SJSA1 (cell line): ENCODE data around the gene NOL6. TPM values are rescaled to one million over a fixed set of nuclear protein-coding genes. Genes with fewer than 3 reads are reported as not detected.
"Not testable (repeated sequence)": the region's sequence is repeated elsewhere in the genome, so short reads cannot be mapped to it uniquely, and the experiment has no call there.

Source experiments
- DNase-seq, 2 experiments: peaks; one replicate each; pipeline ENCODE4 v3.0.0-alpha.2; 2015 to 2020; ENCODE audit warnings: low spot score in 2 of 2, low read depth in 1 of 2
- H3K27ac ChIP-seq: fragments of 250-450 bp; sonication (Bioruptor Pico); 2 replicates; pipeline ENCODE4 v1.5.1; 2020; ENCODE audit warnings: mild to moderate bottlenecking, moderate library complexity
- H3K27me3 ChIP-seq: fragments of 250-450 bp; sonication (Bioruptor Pico); replicated peaks from 2 replicates; pipeline ENCODE4 v1.5.1; 2020; ENCODE audit warnings: mild to moderate bottlenecking, moderate library complexity
- H3K36me3 ChIP-seq: fragments of 250-450 bp; sonication (Bioruptor Pico); 2 replicates; pipeline ENCODE4 v1.5.1; 2020; ENCODE audit warnings: mild to moderate bottlenecking
- H3K4me1 ChIP-seq: fragments of 250-450 bp; sonication (Bioruptor Pico); replicated peaks from 2 replicates; pipeline ENCODE4 v1.6.1; 2021; ENCODE audit warnings: mild to moderate bottlenecking
- H3K4me3 ChIP-seq: fragments of 250-450 bp; sonication (Bioruptor Pico); 2 replicates; pipeline ENCODE4 v1.5.1; 2020; ENCODE audit warnings: mild to moderate bottlenecking
- H3K9me3 ChIP-seq: fragments of 250-450 bp; sonication (Bioruptor Pico); replicated peaks from 2 replicates; pipeline ENCODE4 v1.5.1; 2020; ENCODE audit warnings: mild to moderate bottlenecking
- total RNA-seq: library from RNA; depleted of rRNA; stranded (reverse); fragments of >200 nt; shearing (Covaris generic); gene quantifications from 2 replicates; pipeline ENCODE4 v1.2.3, GENCODE V29; 2014

Gene NOL6
- total RNA-seq, 1 experiment from 2014 or later = 14.5 TPM

DNA sequence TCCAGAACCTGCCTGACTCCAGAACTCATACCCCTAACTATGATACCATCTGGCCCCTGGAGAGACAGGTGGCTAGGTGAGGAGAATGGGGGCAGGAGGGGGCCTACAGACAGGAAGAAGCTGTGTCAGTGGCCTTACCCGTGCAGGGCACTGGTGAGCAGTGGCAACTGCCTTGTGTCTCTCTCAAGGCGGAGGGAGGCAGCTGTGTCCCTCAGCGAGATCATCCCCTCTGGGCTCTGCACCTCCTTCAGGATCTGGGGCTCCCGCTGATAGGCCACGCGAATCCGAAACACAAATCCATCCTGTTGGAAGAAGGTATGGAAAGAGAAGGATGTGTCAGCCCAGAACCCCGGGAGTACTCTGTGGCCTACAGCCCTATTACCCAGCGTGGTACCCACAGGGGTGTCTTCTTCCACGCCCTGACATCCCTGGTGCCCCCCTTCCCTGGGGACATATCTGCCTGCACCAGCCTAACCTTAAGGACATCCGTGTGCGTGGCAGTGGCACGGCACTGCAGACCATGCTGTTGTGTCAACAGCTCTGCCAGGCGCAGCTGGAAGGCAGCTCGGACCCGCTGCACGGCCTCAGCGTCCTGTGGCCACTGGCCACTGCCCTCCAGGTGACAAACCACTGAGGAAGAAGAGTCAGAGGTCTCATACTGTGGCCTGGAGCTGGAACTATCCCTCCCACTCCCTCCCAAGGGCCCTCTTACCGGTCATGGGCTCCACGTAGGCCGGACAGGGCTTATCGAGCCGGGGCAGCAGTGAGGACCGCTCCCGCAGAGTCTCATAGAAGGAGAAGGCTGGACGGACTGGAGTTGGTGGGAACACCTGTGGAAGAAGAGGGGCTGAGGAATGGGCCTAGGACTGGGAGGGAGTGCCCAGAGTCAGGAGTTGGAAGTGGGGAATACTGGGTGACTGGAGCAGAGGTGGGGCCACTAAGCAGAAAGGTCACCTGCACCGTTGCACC, 7.8 kb downstream of the NOL6 start:
- no peak overlapping the region for H3K4me3 ChIP-seq

DNA sequence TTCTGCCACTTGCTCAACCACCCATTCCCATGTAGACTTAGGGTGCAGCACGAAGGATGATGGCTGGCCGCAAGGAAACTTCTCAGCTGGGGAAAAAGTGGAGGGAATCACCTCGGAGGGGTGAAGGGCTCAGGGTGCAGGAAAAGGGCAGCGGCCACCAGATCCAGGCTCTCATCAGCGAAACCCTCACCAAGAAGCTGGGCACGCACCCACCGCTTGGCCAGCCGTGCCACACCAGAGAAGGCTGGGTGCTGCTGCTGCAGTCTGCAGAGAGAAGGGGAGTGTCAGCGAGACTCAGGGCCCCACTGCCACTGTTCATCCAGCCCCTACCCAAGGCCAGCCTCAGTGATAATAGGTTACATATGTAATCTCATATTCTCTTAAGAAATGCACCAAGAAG, 8.6 kb downstream of the NOL6 start:
- Histone ChIP-seq H3K4me1 (no peaks in the 10 kb centered on the region), H3K36me3 (peaks cover 38% of the 10 kb centered on the region), H3K9me3 (no peaks in the 10 kb centered on the region), H3K27ac (no peak overlapping the region), H3K27me3 (no peaks in the 10 kb centered on the region), H3K4me3 (no peak overlapping the region)
- DNase-seq = no peak

More for the DNA sequence above, 7.8 kb downstream of the NOL6 start:
- no peaks in the 10 kb centered on the region for H3K9me3 ChIP-seq
- peaks cover 40% of the 10 kb centered on the region for H3K36me3 ChIP-seq
- no peak for DNase-seq
- H3K27ac ChIP-seq = no peak overlapping the region
- H3K27me3 ChIP-seq = no peaks in the 10 kb centered on the region
- no peaks in the 10 kb centered on the region for H3K4me1 ChIP-seq

DNA sequence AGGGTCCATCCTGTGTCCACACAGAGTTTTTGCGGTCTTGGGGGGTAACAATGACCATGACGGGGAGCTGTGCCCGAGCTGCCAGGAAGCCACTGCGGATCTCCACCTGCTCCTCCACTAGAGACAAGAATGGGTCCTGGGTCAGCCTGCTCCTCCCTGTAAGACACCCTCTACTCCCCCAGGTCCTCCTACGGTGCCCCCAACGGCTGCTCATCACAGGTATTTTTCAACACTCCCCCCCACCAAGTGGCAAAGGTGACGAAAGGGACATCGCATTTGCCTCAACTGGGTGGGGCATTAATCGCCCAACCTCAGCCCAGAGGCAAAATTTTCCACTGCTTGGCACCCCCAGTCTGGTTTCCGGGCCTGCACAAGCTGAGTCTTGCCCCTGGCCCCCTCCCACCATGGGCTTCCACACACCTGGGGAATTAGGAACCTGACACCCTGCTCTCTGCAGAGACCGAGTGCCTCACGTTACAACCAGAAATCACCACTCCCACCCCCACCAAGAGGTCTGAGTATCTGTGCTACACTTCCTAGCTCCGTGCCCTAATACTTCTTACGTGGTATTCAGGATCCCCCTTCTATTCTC, 9.6 kb downstream of the NOL6 start:
- Histone ChIP-seq H3K27ac (no peak overlapping the region), H3K36me3 (peaks cover 28% of the 10 kb centered on the region)

DNA sequence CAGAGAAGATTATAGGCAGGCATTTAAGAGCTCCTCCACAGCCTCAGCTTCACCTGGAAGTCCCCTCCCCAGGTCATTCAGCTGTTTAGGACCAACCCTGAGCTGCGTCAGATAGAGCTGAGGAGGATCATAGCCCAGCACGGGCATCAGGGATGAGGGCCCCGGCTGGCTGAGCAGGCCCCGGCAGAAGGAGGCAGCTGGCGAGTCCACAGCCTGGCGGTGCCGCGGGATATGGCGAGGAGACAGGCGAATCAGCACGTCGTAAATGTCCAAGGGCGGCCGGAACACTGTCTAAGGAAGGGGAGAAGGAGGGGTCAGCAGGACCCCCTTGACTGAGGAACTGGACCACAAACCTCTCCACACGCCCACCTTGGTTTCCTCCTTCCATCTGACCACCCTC, 10.6 kb downstream of the NOL6 start:
- DNase-seq = no peak
- Histone ChIP-seq H3K27ac (no peak overlapping the region), H3K36me3 (peaks cover 28% of the 10 kb centered on the region), H3K4me3 (no peak overlapping the region), H3K9me3 (no peaks in the 10 kb centered on the region), H3K4me1 (no peaks in the 10 kb centered on the region), H3K27me3 (no peaks in the 10 kb centered on the region)

More for the DNA sequence above, 9.6 kb downstream of the NOL6 start:
- no peaks in the 10 kb centered on the region for H3K9me3 ChIP-seq
- H3K27me3 ChIP-seq = no peaks in the 10 kb centered on the region
- H3K4me3 ChIP-seq = no peak overlapping the region
- DNase-seq = no peak
- H3K4me1 ChIP-seq = no peaks in the 10 kb centered on the region

DNA sequence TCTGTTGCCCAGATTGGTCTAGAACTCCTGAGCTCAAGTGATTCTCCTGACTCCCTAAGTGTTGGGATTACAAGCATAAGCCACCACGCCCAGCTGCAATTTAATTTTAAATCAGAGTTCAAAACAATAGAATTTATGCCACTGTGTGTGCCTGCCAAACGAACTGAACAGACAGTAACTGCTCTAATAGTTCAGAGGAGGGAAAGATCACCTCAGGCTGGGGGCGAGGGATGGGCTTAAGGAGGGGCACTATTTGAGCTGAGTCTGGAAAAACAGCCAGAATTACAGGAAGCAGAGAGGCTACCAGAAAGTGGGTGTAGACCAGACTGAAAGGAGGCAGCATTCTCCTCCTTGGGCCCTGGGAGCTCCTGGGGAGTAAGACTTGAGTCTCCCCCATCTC, 12.2 kb downstream of the NOL6 start:
- DNase-seq = no peak
- H3K27ac ChIP-seq = no peak overlapping the region
- H3K4me1 ChIP-seq = no peaks in the 10 kb centered on the region
- H3K27me3 ChIP-seq = no peaks in the 10 kb centered on the region
- H3K4me3 ChIP-seq = no peak overlapping the region
- no peaks in the 10 kb centered on the region for H3K9me3 ChIP-seq
- H3K36me3 ChIP-seq = peaks cover 21% of the 10 kb centered on the region

DNA sequence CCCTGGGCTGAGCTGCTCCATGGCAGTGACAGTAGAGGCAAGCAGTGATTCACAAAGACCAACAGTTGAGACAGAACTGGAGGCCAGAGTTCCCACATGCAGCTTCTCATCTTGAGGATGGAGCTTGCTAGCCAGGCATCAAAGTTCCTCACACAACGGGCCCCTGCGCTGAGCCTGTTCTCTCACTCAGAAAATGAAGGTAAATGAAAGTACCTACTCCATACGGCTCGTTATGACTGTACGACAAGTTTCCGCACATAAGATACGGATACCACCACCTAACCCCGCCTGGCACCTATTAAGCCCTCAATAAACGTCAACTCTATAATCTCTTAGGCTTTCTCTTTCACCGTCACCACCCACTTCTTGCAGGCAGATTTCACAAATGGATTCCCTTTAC, 12.9 kb downstream of the NOL6 start:
- DNase-seq = no peak

DNA sequence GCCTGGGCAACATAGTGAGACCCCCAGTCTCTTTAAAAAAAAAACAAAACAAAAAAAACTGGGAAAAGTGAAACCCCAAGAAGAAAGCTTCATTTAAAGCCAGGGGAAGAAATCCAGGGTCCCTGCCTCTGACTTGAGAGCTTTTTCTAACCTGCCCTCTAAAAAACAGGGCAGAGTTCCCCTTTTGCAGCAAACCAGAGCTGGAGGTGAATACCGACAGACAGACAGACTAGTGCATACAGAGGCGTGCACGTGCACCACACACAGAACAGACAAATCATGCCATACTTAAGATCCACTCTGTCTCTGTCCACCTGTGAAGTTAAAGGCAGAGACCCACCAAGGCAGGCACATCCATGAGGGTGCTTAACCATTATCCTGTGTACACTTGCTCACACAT, 14.6 kb downstream of the NOL6 start:
- no peaks in the 10 kb centered on the region for H3K4me1 ChIP-seq
- DNase-seq = no peak
- no peak overlapping the region for H3K4me3 ChIP-seq
- no peaks in the 10 kb centered on the region for H3K27me3 ChIP-seq
- no peaks in the 10 kb centered on the region for H3K9me3 ChIP-seq
- no peak overlapping the region for H3K27ac ChIP-seq
- peaks cover 9% of the 10 kb centered on the region; the same call in 1 of the 2 replicates for H3K36me3 ChIP-seq

More for the DNA sequence above, 12.9 kb downstream of the NOL6 start:
- no peak overlapping the region for H3K4me3 ChIP-seq
- H3K9me3 ChIP-seq = no peaks in the 10 kb centered on the region
- H3K36me3 ChIP-seq = peaks cover 15% of the 10 kb centered on the region
- H3K27ac ChIP-seq = no peak overlapping the region
- H3K27me3 ChIP-seq = no peaks in the 10 kb centered on the region
- H3K4me1 ChIP-seq = no peaks in the 10 kb centered on the region

DNA sequence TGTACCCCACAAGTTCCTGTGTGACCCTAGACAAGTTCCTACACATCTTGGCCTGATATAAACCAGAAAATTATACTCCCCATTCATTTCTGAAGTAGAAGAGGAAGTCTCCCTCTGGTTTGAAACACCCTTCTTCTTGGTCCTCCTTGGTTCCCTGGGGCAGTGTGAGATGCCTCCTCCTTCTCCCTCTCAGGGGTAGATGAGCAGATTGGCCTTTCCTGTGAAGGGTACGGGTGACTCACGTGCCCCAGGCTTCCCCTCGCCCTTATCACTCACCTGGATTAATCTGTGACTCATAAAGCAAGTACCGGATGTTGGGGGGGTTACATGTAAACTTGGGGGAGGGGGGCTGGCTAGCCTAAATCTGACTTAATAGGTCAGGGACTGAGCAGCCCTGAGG, 15.3 kb downstream of the NOL6 start:
- H3K27me3 ChIP-seq = no peaks in the 10 kb centered on the region
- no peak overlapping the region for H3K4me3 ChIP-seq
- no peaks in the 10 kb centered on the region for H3K4me1 ChIP-seq
- DNase-seq = no peak
- peaks cover 9% of the 10 kb centered on the region; the same call in 1 of the 2 replicates for H3K36me3 ChIP-seq
- H3K9me3 ChIP-seq = no peaks in the 10 kb centered on the region
- no peak overlapping the region for H3K27ac ChIP-seq

DNA sequence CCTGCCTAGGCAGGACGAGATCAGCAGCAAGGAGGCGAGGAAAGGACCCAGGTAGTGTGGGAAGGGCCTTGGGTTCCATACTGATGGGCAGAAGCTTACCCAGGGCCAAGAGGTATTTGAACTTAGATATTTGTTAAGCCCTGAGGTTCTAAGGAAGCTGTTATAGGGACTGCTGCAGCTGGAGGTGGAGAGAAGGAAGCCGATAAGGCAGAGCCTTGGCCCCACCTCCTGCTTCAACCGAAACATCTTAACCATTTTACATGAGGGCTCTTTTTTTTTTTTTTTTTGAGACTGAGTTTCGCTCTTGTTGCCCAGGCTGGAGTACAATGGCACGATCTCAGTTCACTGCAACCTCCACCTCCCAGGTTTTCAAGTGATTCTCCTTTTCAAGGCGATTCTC, 17.8 kb downstream of the NOL6 start:
- Histone ChIP-seq H3K4me1 (peaks cover 7% of the 10 kb centered on the region; the same call in 1 of the 2 replicates), H3K27ac (no peak overlapping the region), H3K4me3 (no peak overlapping the region), H3K36me3 (no peaks in the 10 kb centered on the region), H3K27me3 (no peaks in the 10 kb centered on the region), H3K9me3 (no peaks in the 10 kb centered on the region)
- no peak for DNase-seq

DNA sequence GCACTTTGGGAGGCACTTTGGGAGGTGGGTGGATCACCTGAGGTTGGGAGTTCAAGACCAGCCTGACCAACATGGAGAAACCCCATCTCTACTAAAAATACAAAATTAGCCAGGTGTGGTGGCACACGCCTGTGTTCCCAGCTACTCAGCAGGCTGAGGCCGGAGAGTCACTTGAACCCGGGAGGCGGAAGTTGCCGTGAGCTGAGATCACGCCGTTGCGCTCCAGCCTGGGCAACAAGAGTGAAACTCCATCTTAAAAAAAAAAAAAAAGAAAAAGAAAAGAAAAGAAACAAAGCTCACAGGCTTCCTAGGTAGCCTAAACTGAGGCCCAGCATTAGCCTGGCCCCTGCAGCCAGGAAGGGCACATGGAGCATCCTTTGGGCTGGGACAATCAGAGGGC, 18.3 kb downstream of the NOL6 start:
- H3K4me3 ChIP-seq, H3K27ac ChIP-seq: not testable (repeated sequence)

DNA sequence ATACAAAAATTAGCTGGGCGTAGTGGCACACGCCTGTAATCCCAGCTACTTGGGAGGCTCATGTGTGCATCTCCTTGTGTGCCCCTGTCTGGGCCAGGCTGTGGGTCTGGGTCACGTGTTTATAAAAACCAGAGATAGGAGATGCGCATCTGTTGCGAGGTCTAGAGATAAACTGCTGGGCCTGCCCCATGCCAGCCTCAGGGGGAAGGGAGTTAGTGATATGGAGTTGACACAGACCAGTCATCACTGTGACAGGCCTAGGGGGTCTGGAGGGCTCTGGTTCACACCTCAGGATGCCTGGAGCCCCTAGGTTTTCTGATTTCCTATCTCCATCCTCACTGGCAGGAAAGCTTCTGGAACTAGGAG, 19.1 kb downstream of the NOL6 start:
- not testable (repeated sequence) for H3K4me1 ChIP-seq, H3K27me3 ChIP-seq, H3K9me3 ChIP-seq, H3K4me3 ChIP-seq, DNase-seq, H3K27ac ChIP-seq, H3K36me3 ChIP-seq

More for the DNA sequence above, 18.3 kb downstream of the NOL6 start:
- H3K27me3 ChIP-seq, H3K4me1 ChIP-seq, H3K36me3 ChIP-seq, H3K9me3 ChIP-seq, DNase-seq: not testable (repeated sequence)

DNA sequence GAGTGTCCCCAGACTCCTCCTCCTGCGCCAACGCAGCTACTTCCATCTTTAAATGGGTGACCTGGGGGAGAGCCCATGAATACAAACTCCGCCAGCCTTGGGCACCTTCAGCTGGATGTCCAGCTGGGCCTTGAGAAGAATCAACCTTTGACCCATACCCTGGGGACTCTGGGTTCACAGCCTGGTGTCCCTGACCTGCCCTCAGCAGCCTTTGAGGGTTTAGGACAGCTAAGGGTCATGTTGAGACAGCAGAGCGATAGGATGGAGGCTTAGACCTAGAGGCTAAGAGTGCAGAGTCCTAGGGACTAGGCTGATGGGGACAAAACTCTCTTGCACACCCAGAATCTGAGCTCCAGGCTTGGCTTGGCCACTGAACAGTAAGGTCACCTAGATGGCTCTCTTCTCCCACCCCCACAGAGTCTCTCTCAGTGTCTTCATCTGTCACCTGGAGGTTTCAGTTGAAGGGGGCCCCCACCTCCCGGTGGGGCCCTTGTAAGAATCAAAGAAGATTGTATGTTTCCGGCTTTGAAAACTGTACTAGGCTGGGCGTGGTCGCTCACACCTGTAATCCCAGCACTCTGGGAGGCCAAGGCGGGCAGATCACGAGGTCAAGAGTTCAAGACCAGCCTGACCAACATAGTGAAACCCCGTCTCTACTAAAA, 19.6 kb downstream of the NOL6 start:
- Histone ChIP-seq H3K36me3 (no peaks in the 10 kb centered on the region), H3K9me3 (no peaks in the 10 kb centered on the region), H3K4me1 (peaks cover 7% of the 10 kb centered on the region; the same call in 1 of the 2 replicates), H3K27me3 (no peaks in the 10 kb centered on the region), H3K27ac (no peak overlapping the region), H3K4me3 (no peak overlapping the region)
- no peak for DNase-seq

DNA sequence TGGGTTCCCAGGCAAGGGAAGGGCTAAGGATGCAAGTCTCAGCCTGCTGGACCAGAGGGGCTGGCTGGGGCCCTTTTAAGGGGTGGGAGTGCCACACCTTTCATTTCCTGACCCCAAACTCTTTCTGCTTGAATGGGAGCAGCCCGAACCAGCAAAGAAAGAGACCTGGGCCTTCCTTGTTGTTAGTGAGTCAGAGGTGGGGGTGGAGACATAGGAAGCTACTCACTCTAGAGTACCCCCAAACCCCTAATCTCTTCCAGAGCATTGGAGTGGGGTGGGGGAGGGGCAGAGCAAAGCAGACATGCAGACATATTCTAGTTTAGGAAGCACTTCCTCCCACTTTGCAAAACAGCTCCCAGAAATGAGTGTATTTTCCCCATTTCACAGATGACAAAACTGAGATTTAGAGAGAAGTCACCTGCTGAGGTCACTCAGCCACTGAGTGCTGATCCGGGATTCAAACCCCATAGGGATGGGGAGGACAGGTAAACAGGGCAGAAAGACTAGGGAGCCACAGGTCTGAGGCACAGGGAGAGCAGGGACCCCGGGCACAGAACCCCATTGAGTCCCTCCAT, 20.4 kb downstream of the NOL6 start:
- H3K36me3 ChIP-seq = no peaks in the 10 kb centered on the region
- no peaks in the 10 kb centered on the region for H3K9me3 ChIP-seq
- DNase-seq = no peak
- H3K4me3 ChIP-seq = no peak overlapping the region
- H3K4me1 ChIP-seq = peaks cover 7% of the 10 kb centered on the region; the same call in 1 of the 2 replicates
- H3K27me3 ChIP-seq = no peaks in the 10 kb centered on the region
- H3K27ac ChIP-seq = no peak overlapping the region
